HepG2 (cell line): ENCODE data around the gene MAP2K2. TPM values are rescaled to one million over a fixed set of nuclear protein-coding genes. Genes with fewer than 3 reads are reported as not detected.

Source experiments
- ATAC-seq: fragments of 200-7000 bp; cut with Tn5 transposase; 3 replicates; pipeline ENCODE4 v1.9.1; 2020; ENCODE audit warnings: mild to moderate bottlenecking, moderate library complexity
- BruUV-seq: library from RNA; stranded (reverse); fragments of 400-500 nt; replicated peaks from 2 replicates; lab custom pipeline; 2021; lab: Mats Ljungman, UMichigan
- CTCF ChIA-PET: fragments of 300-600 bp; formaldehyde crosslinking; extraction: SDS; loops from one replicate; lab custom pipeline; 2021; ENCODE audit warnings: low total read pairs, inconsistent platforms, low intra/inter-chr PET ratio; lab: Yijun Ruan, JAX
- POLR2A ChIA-PET: fragments of 350-600 bp; sonication (Branson Sonifier 250); formaldehyde crosslinking; loops from one replicate; lab custom pipeline; 2020; ENCODE audit warnings: antibody characterized with exemption, inconsistent platforms; lab: Yijun Ruan, JAX
- DNase-seq: peaks from one replicate; pipeline ENCODE4 v3.0.0-alpha.2; 2015; ENCODE audit warnings: low spot score
- FAIRE-seq: peaks from 3 replicates; lab custom pipeline; 2011; peaks lifted over from hg19 to GRCh38; lab: Jason Lieb, UNC
- H2AFZ ChIP-seq: one replicate; pipeline ENCODE4 v1.6.1; 2011; ENCODE audit warnings: low read length, inconsistent platforms
- H3K27ac ChIP-seq: fragments of 300-600 bp; 3 replicates; pipeline ENCODE4 v1.8.0; 2011; ENCODE audit warnings: mixed run types, mild to moderate bottlenecking, mixed read lengths, low read length, inconsistent platforms; ENCODE audit not compliant: insufficient read depth; ENCODE audit errors: extremely low read length
- H3K27me3 ChIP-seq, 2 experiments: fragments of 200-600 bp in 1 of 2; 2 replicates in 1 of 2; 3 replicates in 1 of 2; pipeline versions ENCODE4 v1.6.0 to v1.8.0; 2011; ENCODE audit warnings: low read length in 2 of 2, mild to moderate bottlenecking in 2 of 2, moderate library complexity in 2 of 2, inconsistent platforms in 1 of 2; ENCODE audit not compliant: insufficient read depth in 2 of 2, control insufficient read depth in 1 of 2
- H3K36me3 ChIP-seq, 2 experiments: fragments of 200-600 bp in 1 of 2; replicated peaks in 1 of 2; 2 replicates in 1 of 2; 3 replicates in 1 of 2; pipeline versions ENCODE4 v1.5.1 to v1.8.0; 2011; ENCODE audit warnings: low read length in 2 of 2, inconsistent platforms in 1 of 2; ENCODE audit not compliant: insufficient read depth in 2 of 2, control insufficient read depth in 1 of 2
- H3K4me1 ChIP-seq: 2 replicates; pipeline ENCODE4 v1.5.1; 2012; ENCODE audit warnings: low read length, inconsistent platforms; ENCODE audit not compliant: insufficient read depth
- H3K4me2 ChIP-seq: 2 replicates; pipeline ENCODE4 v1.6.0; 2011; ENCODE audit warnings: low read depth, low read length, inconsistent platforms
- H3K4me3 ChIP-seq, 3 experiments: fragments of 200-600 bp in 1 of 3; sonication (generic), shearing (Covaris generic) in 1 of 3; replicated peaks in 1 of 3; 2 replicates each; pipeline ENCODE4 v1.5.1; 2011 to 2016; ENCODE audit warnings: low read length in 3 of 3, inconsistent platforms in 2 of 3, low read depth in 2 of 3, mild to moderate bottlenecking in 2 of 3, control low read depth in 1 of 3, mixed read lengths in 1 of 3; ENCODE audit not compliant: insufficient read depth in 1 of 3
- H3K79me2 ChIP-seq: one replicate; pipeline ENCODE4 v1.6.1; 2011; ENCODE audit warnings: low read length, inconsistent platforms; ENCODE audit not compliant: insufficient read depth
- H3K9ac ChIP-seq: 2 replicates; pipeline ENCODE4 v1.6.0; 2011; ENCODE audit warnings: mild to moderate bottlenecking, low read depth, low read length, inconsistent platforms; ENCODE audit not compliant: insufficient read depth
- H3K9me3 ChIP-seq: 2 replicates; pipeline ENCODE4 v1.5.1; 2012; ENCODE audit warnings: mild to moderate bottlenecking, low read length
- H4K20me1 ChIP-seq: 2 replicates; pipeline ENCODE4 v1.6.0; 2011; ENCODE audit warnings: inconsistent platforms, mild to moderate bottlenecking, low read length, moderate library complexity; ENCODE audit not compliant: insufficient read depth
- BRCA1 ChIP-seq: sonication (generic); formaldehyde crosslinking; IDR thresholded peaks from 2 replicates; pipeline ENCODE4 v1.4.0; 2020; ENCODE audit warnings: missing genetic modification reagents
- ZNF275 ChIP-seq: sonication (generic); formaldehyde crosslinking; IDR thresholded peaks from 2 replicates; pipeline ENCODE4 v1.8.0; 2022; ENCODE audit warnings: missing genetic modification reagents, mild to moderate bottlenecking, inconsistent platforms, borderline replicate concordance
- ZNF367 ChIP-seq: sonication (generic); formaldehyde crosslinking; IDR thresholded peaks from 2 replicates; pipeline ENCODE4 v1.4.0; 2020; ENCODE audit warnings: missing genetic modification reagents, borderline replicate concordance
- ZSCAN30 ChIP-seq: sonication (generic); formaldehyde crosslinking; IDR thresholded peaks from 2 replicates; pipeline ENCODE4 v1.5.0; 2020; ENCODE audit warnings: mild to moderate bottlenecking, missing genetic modification reagents
- WGBS: methylation state at CpG from one replicate; pipeline ENCODE4 v1.1.6; 2017; ENCODE audit warnings: low lambda C conversion rate; 5-methylcytosine and 5-hydroxymethylcytosine counted together
- in situ Hi-C: cut with HindIII; loops from 2 replicates; pipeline ENCODE4 v1.10.0; 2017; ENCODE audit warnings: low pct_unique_long_range_greater_than_20kb; ENCODE audit not compliant: extremely low pct_ligation_motif_present
- intact Hi-C: fragments of 100-400 bp; cut with micrococcal nuclease; formaldehyde crosslinking; loops from one replicate; pipeline ENCODE4 v1.10.0; 2022; ENCODE audit not compliant: unreplicated experiment
- polyA plus RNA-seq, 8 experiments: library from polyadenylated mRNA; depleted of rRNA in 3 of 8; stranded (reverse) in 7 of 8; unstranded in 1 of 8; fragments of >200 nt; fragmentation: Illumina TruSeq in 4 of 8; extraction: Trizol in 4 of 8; gene quantifications; 2 replicates each; pipeline versions ENCODE4 v1.2.1 to v1.2.3, GENCODE V29; 2011 to 2016; ENCODE audit warnings: low read depth in 4 of 8, missing spikeins in 1 of 8, mixed read lengths in 1 of 8; ENCODE audit not compliant: insufficient read depth in 1 of 8
- total RNA-seq, 5 experiments: library from RNA; depleted of rRNA; stranded (reverse); fragments of >200 nt; fragmentation: Illumina TruSeq; extraction: Trizol; gene quantifications; 2 replicates each; pipeline ENCODE4 v1.2.3, GENCODE V29; 2016; ENCODE audit warnings: low read depth in 1 of 5
- TF ChIP-seq, protein P1 (sequence below): sonication (generic); formaldehyde crosslinking; IDR thresholded peaks from 2 replicates; pipeline ENCODE4 v1.4.0; 2020; ENCODE audit warnings: missing genetic modification reagents, borderline replicate concordance

Gene MAP2K2
- total and polyA plus RNA-seq, 2 of the 13 experiments (the other 11 are each of a cell fraction or from before 2014, with no cell fraction given): 70.3 to 80.9 TPM

GRCh38 chr19:4075373-4075772, 48.5 kb downstream of the MAP2K2 start (continued):
- TF ChIP-seq, protein P1, sequence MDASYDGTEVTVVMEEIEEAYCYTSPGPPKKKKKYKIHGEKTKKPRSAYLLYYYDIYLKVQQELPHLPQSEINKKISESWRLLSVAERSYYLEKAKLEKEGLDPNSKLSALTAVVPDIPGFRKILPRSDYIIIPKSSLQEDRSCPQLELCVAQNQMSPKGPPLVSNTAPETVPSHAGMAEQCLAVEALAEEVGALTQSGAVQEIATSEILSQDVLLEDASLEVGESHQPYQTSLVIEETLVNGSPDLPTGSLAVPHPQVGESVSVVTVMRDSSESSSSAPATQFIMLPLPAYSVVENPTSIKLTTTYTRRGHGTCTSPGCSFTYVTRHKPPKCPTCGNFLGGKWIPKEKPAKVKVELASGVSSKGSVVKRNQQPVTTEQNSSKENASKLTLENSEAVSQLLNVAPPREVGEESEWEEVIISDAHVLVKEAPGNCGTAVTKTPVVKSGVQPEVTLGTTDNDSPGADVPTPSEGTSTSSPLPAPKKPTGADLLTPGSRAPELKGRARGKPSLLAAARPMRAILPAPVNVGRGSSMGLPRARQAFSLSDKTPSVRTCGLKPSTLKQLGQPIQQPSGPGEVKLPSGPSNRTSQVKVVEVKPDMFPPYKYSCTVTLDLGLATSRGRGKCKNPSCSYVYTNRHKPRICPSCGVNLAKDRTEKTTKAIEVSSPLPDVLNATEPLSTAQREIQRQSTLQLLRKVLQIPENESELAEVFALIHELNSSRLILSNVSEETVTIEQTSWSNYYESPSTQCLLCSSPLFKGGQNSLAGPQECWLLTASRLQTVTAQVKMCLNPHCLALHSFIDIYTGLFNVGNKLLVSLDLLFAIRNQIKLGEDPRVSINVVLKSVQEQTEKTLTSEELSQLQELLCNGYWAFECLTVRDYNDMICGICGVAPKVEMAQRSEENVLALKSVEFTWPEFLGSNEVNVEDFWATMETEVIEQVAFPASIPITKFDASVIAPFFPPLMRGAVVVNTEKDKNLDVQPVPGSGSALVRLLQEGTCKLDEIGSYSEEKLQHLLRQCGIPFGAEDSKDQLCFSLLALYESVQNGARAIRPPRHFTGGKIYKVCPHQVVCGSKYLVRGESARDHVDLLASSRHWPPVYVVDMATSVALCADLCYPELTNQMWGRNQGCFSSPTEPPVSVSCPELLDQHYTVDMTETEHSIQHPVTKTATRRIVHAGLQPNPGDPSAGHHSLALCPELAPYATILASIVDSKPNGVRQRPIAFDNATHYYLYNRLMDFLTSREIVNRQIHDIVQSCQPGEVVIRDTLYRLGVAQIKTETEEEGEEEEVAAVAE (CRISPR knock-in tag): no peak
- no peak for TF ChIP-seq BRCA1

GRCh38 chr19:4071610-4072009, 52.3 kb downstream of the MAP2K2 start:
- no peak for FAIRE-seq
- Histone ChIP-seq H4K20me1 (no peaks in the 10 kb centered on the region), H3K4me2 (no peak overlapping the region), H3K4me1 (peaks cover 26% of the 10 kb centered on the region), H3K27me3 (no peaks in the 10 kb centered on the region), H3K27ac (no peak overlapping the region), H3K9me3 (no peaks in the 10 kb centered on the region), H3K79me2 (no peaks in the 10 kb centered on the region), H3K36me3 (no peaks in the 10 kb centered on the region), H3K9ac (no peak overlapping the region), H3K4me3 (no peak overlapping the region), H2AFZ (no peak overlapping the region)
- WGBS: 76% methylated on average over 3 of the region's 3 CpGs
- intact Hi-C loops: no loop called here
- BruUV-seq: no TSS peak
- ChIA-PET CTCF (no interaction called here), POLR2A (no interaction called here)
- in situ Hi-C loops: no loop called here
- no peak for DNase-seq
- no peak for ATAC-seq
- TF ChIP-seq ZNF367 (CRISPR knock-in tag) (no peak), ZNF275 (CRISPR knock-in tag) (no peak), ZSCAN30 (CRISPR knock-in tag) (no peak)
